H9 (cell line): ENCODE results near the gene TMEM51. TPM values are rescaled to one million over a fixed set of nuclear protein-coding genes. Genes with fewer than 3 reads are reported as not detected.

Experiments
- DNase-seq: peaks from one replicate; pipeline ENCODE4 v3.0.0-alpha.2; 2017
- H2AFZ ChIP-seq: one replicate; pipeline ENCODE4 v1.6.1; 2013; ENCODE audit warnings: mild to moderate bottlenecking, low read length, control low read depth, moderate library complexity
- H2AK5ac ChIP-seq: 2 replicates; pipeline ENCODE4 v1.6.1; 2013; ENCODE audit warnings: low read length, control low read depth, mixed read lengths; ENCODE audit not compliant: insufficient read length
- H2BK120ac ChIP-seq: one replicate; pipeline ENCODE4 v1.6.1; 2013; ENCODE audit warnings: low read depth, mild to moderate bottlenecking, low read length, control low read depth, inconsistent platforms; ENCODE audit not compliant: poor library complexity, severe bottlenecking
- H2BK12ac ChIP-seq: 2 replicates; pipeline ENCODE4 v1.6.1; 2013; ENCODE audit warnings: low read length, control low read depth, mixed read lengths, low read depth; ENCODE audit not compliant: insufficient read length
- H2BK15ac ChIP-seq: 2 replicates; pipeline ENCODE4 v1.6.1; 2013; ENCODE audit warnings: low read depth, low read length, control low read depth
- H2BK20ac ChIP-seq: one replicate; pipeline ENCODE4 v1.6.1; 2013; ENCODE audit warnings: low read depth, mild to moderate bottlenecking, low read length, control low read depth, inconsistent platforms; ENCODE audit not compliant: poor library complexity, severe bottlenecking
- H2BK5ac ChIP-seq: 2 replicates; pipeline ENCODE4 v1.6.1; 2013; ENCODE audit warnings: low read length, control low read depth, mixed read lengths; ENCODE audit not compliant: insufficient read length
- H3K14ac ChIP-seq: 2 replicates; pipeline ENCODE4 v1.6.1; 2013; ENCODE audit warnings: low read length, control low read depth; ENCODE audit not compliant: insufficient read depth
- H3K18ac ChIP-seq: 2 replicates; pipeline ENCODE4 v1.6.1; 2013; ENCODE audit warnings: low read depth, mild to moderate bottlenecking, mixed read lengths, low read length, control low read depth; ENCODE audit not compliant: insufficient read length
- H3K23ac ChIP-seq: 2 replicates; pipeline ENCODE4 v1.6.1; 2013; ENCODE audit warnings: low read length, control low read depth, mixed read lengths, low read depth; ENCODE audit not compliant: insufficient read length
- H3K23me2 ChIP-seq: 2 replicates; pipeline ENCODE4 v1.6.1; 2013; ENCODE audit warnings: low read depth, mild to moderate bottlenecking, mixed read lengths, low read length, control low read depth; ENCODE audit not compliant: insufficient read length, poor library complexity, severe bottlenecking
- H3K27ac ChIP-seq: 2 replicates; pipeline ENCODE4 v1.5.1; 2013; ENCODE audit warnings: low read length, control low read depth, mixed read lengths, low read depth; ENCODE audit not compliant: insufficient read length
- H3K27me3 ChIP-seq: 2 replicates; pipeline ENCODE4 v1.6.1; 2013; ENCODE audit warnings: low read length, control low read depth, inconsistent platforms; ENCODE audit not compliant: insufficient read depth
- H3K4ac ChIP-seq: 2 replicates; pipeline ENCODE4 v1.6.1; 2013; ENCODE audit warnings: low read depth, mild to moderate bottlenecking, control low read depth, inconsistent platforms, low read length, moderate library complexity
- H3K4me1 ChIP-seq: 2 replicates; pipeline ENCODE4 v1.6.1; 2013; ENCODE audit warnings: low read length, control low read depth, inconsistent platforms; ENCODE audit not compliant: insufficient read depth
- H3K4me2 ChIP-seq: 2 replicates; pipeline ENCODE4 v1.6.1; 2013; ENCODE audit warnings: low read length, control low read depth, mixed read lengths; ENCODE audit not compliant: insufficient read length, insufficient read depth
- H3K56ac ChIP-seq: 2 replicates; pipeline ENCODE4 v1.6.1; 2013; ENCODE audit warnings: low read depth, mild to moderate bottlenecking, mixed read lengths, low read length, control low read depth; ENCODE audit not compliant: insufficient read length
- H3K79me1 ChIP-seq: 2 replicates; pipeline ENCODE4 v1.6.1; 2013; ENCODE audit warnings: low read depth, mild to moderate bottlenecking, moderate library complexity, low read length, control low read depth, inconsistent platforms; ENCODE audit not compliant: insufficient read depth, poor library complexity, severe bottlenecking
- H3K79me2 ChIP-seq: 2 replicates; pipeline ENCODE4 v1.6.1; 2013; ENCODE audit warnings: low read length, control low read depth, inconsistent platforms; ENCODE audit not compliant: insufficient read depth
- H3K9ac ChIP-seq: 2 replicates; pipeline ENCODE4 v1.6.1; 2013; ENCODE audit warnings: low read length, control low read depth, mixed read lengths; ENCODE audit not compliant: insufficient read length; ENCODE audit errors: extremely low read depth
- H3K9me3 ChIP-seq: one replicate; pipeline ENCODE4 v1.6.1; 2013; ENCODE audit warnings: low read depth, low read length, inconsistent platforms; ENCODE audit not compliant: control insufficient read depth
- H3T11ph ChIP-seq: one replicate; pipeline ENCODE4 v1.6.1; 2013; ENCODE audit warnings: mild to moderate bottlenecking, low read length, control low read depth, inconsistent platforms
- H4K20me1 ChIP-seq: one replicate; pipeline ENCODE4 v1.6.1; 2013; ENCODE audit not compliant: control insufficient read depth, insufficient read length, insufficient read depth
- H4K5ac ChIP-seq: 2 replicates; pipeline ENCODE4 v1.6.1; 2013; ENCODE audit warnings: low read depth, mild to moderate bottlenecking, mixed read lengths, low read length, control low read depth; ENCODE audit not compliant: insufficient read length
- H4K8ac ChIP-seq: replicated peaks from 2 replicates; pipeline ENCODE4 v1.6.1; 2013; ENCODE audit warnings: low read length, control low read depth, mixed read lengths, low read depth; ENCODE audit not compliant: insufficient read length
- H4K91ac ChIP-seq: 2 replicates; pipeline ENCODE4 v1.6.1; 2013; ENCODE audit warnings: low read depth, mild to moderate bottlenecking, moderate library complexity, mixed read lengths, low read length, control low read depth; ENCODE audit not compliant: insufficient read length
- H3K27ac Mint-ChIP-seq, 3 experiments: 2 replicates in 2 of 3; 3 replicates in 1 of 3; pipeline ENCODE4 v1.8.0; 2020 to 2021; ENCODE audit warnings: mixed read lengths in 3 of 3, mild to moderate bottlenecking in 1 of 3, moderate library complexity in 1 of 3
- H3K27me3 Mint-ChIP-seq: 2 replicates; pipeline ENCODE4 v1.8.0; 2021; ENCODE audit warnings: low read depth, mild to moderate bottlenecking, moderate library complexity, mixed read lengths
- H3K36me3 Mint-ChIP-seq, 3 experiments: 2 replicates in 2 of 3; 3 replicates in 1 of 3; pipeline ENCODE4 v1.8.0; 2020 to 2021; ENCODE audit warnings: low read depth in 3 of 3, mixed read lengths in 3 of 3; ENCODE audit not compliant: insufficient read depth in 1 of 3
- H3K4me1 Mint-ChIP-seq, 2 experiments: 2 replicates each; pipeline ENCODE4 v1.8.0; 2020; ENCODE audit warnings: mixed read lengths in 2 of 2
- H3K4me3 Mint-ChIP-seq, 2 experiments: 2 replicates in 1 of 2; 3 replicates in 1 of 2; pipeline ENCODE4 v1.8.0; 2020 to 2021; ENCODE audit warnings: mild to moderate bottlenecking in 2 of 2, mixed read lengths in 2 of 2, moderate library complexity in 1 of 2
- H3K9me3 Mint-ChIP-seq, 2 experiments: 2 replicates in 1 of 2; 3 replicates in 1 of 2; pipeline ENCODE4 v1.8.0; 2020; ENCODE audit warnings: mild to moderate bottlenecking in 2 of 2, mixed read lengths in 2 of 2, moderate library complexity in 1 of 2
- WGBS: extraction: QIAGEN DNeasy Blood & Tissue Kit; methylation state at CpG from one replicate; pipeline ENCODE4 v1.1.7; 2013; ENCODE audit warnings: missing lambda C conversion rate, low lambda C conversion rate, mixed read lengths; ENCODE audit not compliant: insufficient read length; ENCODE audit errors: extremely low coverage; 5-methylcytosine and 5-hydroxymethylcytosine counted together
- total RNA-seq: library from RNA; stranded (reverse); gene quantifications from 2 replicates; pipeline ENCODE4 v1.2.1, GENCODE V29; 2021
- TF ChIP-seq, protein P1 (sequence below): fragments of 200-600 bp; sonication (generic); conservative IDR thresholded peaks from 3 replicates; pipeline ENCODE4 v1.8.0; 2021; ENCODE audit warnings: antibody characterized with exemption, mild to moderate bottlenecking

Gene TMEM51
- total RNA-seq, 1 experiment from 2014 or later: 4.6 TPM

DNA sequence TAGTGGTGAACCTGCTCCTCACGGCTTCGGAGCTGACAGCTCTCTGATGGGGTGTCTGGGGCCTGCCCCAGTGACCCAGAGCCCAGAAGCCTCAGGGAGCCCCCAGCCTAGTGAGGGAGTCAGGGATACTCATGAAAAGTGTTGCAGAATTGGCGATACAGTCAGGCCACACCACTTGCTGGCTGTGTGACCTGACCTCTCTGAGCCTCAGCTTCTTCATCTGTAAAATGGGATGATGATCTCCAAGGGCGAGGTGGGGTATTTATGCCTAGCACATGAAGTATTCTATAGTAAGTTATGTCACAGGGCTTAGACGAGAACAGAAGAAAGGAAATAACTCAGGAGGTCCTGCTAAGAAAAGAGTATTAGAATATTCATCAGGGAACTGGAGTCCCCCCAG lies 1.6 kb downstream of the TMEM51 start:
- no peak overlapping the region for H2AK5ac ChIP-seq
- H2BK20ac ChIP-seq: no peak overlapping the region
- Mint-ChIP-seq H3K36me3 (peaks cover 0 to 4% (median 3%) of the 10 kb centered on the region in 3 experiments; a peak in 2 of 7 replicates), H3K4me1 (peaks cover 37 to 52% of the 10 kb centered on the region in 2 experiments), H3K27ac (peak overlapping the region in 1 of 3 experiments; percentile 82; a peak in 2 of 7 replicates), H3K4me3 (peak overlapping the region in 1 of 2 experiments; percentile 90; a peak in 3 of 5 replicates), H3K9me3 (peaks cover 0 to 5% of the 10 kb centered on the region in 2 experiments; a peak in 2 of 5 replicates), H3K27me3 (peaks cover 38% of the 10 kb centered on the region)
- H3K23ac ChIP-seq: no peak overlapping the region
- TF ChIP-seq, protein P1, sequence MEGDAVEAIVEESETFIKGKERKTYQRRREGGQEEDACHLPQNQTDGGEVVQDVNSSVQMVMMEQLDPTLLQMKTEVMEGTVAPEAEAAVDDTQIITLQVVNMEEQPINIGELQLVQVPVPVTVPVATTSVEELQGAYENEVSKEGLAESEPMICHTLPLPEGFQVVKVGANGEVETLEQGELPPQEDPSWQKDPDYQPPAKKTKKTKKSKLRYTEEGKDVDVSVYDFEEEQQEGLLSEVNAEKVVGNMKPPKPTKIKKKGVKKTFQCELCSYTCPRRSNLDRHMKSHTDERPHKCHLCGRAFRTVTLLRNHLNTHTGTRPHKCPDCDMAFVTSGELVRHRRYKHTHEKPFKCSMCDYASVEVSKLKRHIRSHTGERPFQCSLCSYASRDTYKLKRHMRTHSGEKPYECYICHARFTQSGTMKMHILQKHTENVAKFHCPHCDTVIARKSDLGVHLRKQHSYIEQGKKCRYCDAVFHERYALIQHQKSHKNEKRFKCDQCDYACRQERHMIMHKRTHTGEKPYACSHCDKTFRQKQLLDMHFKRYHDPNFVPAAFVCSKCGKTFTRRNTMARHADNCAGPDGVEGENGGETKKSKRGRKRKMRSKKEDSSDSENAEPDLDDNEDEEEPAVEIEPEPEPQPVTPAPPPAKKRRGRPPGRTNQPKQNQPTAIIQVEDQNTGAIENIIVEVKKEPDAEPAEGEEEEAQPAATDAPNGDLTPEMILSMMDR: no peak
- H3K4me1 ChIP-seq: no peaks in the 10 kb centered on the region
- H3K23me2 ChIP-seq: peaks cover 21% of the 10 kb centered on the region
- no peak overlapping the region for H2AFZ ChIP-seq
- no CpG with 5 or more reads among the region's 5 CpGs for WGBS
- H4K5ac ChIP-seq: no peak overlapping the region
- no peaks in the 10 kb centered on the region; the same call in 1 of the 2 replicates for H3K27me3 ChIP-seq
- no peak overlapping the region for H3T11ph ChIP-seq
- H3K27ac ChIP-seq: no peak overlapping the region
- H4K8ac ChIP-seq: no peak overlapping the region
- no peak overlapping the region for H3K56ac ChIP-seq
- no peak overlapping the region for H4K91ac ChIP-seq
- H3K79me2 ChIP-seq: no peaks in the 10 kb centered on the region
- no peak overlapping the region for H3K18ac ChIP-seq
- no peaks in the 10 kb centered on the region for H3K9me3 ChIP-seq
- H3K4me2 ChIP-seq: peak overlapping the region; percentile 76
- no peak for DNase-seq
- no peak overlapping the region for H2BK120ac ChIP-seq
- H2BK5ac ChIP-seq: no peak overlapping the region
- no peak overlapping the region for H3K4ac ChIP-seq
- H3K9ac ChIP-seq: no peak overlapping the region
- H4K20me1 ChIP-seq: no peaks in the 10 kb centered on the region
- no peaks in the 10 kb centered on the region for H3K79me1 ChIP-seq
- no peak overlapping the region for H3K14ac ChIP-seq
- H2BK12ac ChIP-seq: no peak overlapping the region
- no peak overlapping the region for H2BK15ac ChIP-seq
